Ovary (tissue), 3 donors: Measurements from ENCODE around the gene CCT6A.

ENCODE experiments used
- CTCF ChIP-seq, 3 donors: fragments of 450-650 bp in 2 of 3; fragments of 200-600 bp in 1 of 3; IDR thresholded peaks; one replicate each; pipeline versions ENCODE4 v1.5.1 to v1.8.0; 2016 to 2022; ENCODE audit warnings: antibody characterized with exemption in 3 of 3, mild to moderate bottlenecking in 1 of 3
- EP300 ChIP-seq: sonication (generic); formaldehyde crosslinking; IDR thresholded peaks from one replicate; pipeline ENCODE4 v1.6.1; 2017; ENCODE audit warnings: antibody characterized with exemption
- POLR2A ChIP-seq: fragments of 450-650 bp; IDR thresholded peaks from one replicate; pipeline ENCODE4 v1.6.1; 2017; ENCODE audit warnings: antibody characterized with exemption, mild to moderate bottlenecking, moderate library complexity
- donor health status: DM: no; HTN: no; CAD: no.

- TF ChIP-seq CTCF (IDR thresholded peaks at IDR 0.05) (no peak), POLR2A (no peak), EP300 (no peak)
These were observed 43.7 kb upstream of the CCT6A start for GRCh38 chr7:56007891-56008290.
